A549 (cell line): Measurements from ENCODE around the gene MLF1. TPM values are rescaled to one million over a fixed set of nuclear protein-coding genes. Genes with fewer than 3 reads are reported as not detected.

Experiments used
- ATAC-seq, 2 experiments: fragments of 200-7000 bp in 1 of 2; fragments of >200 bp in 1 of 2; cut with Nextera tagmentation in 1 of 2; cut with Tn5 transposase in 1 of 2; 3 replicates each; pipeline versions ENCODE4 v1.8.0 to v1.9.1; 2018 to 2020; ENCODE audit warnings: mild to moderate bottlenecking in 1 of 2, moderate library complexity in 1 of 2
- CTCF ChIA-PET: fragments of 300-600 bp; sonication (Branson Sonifier 250); formaldehyde crosslinking; extraction: SDS; loops from one replicate; lab custom pipeline; 2021; ENCODE audit warnings: antibody characterized with exemption, inconsistent platforms; lab: Yijun Ruan, JAX
- POLR2A ChIA-PET: fragments of 350-600 bp; formaldehyde crosslinking; extraction: SDS; loops from one replicate; lab custom pipeline; 2021; ENCODE audit warnings: antibody characterized with exemption, inconsistent platforms; lab: Yijun Ruan, JAX
- DNase-seq, 2 experiments: peaks; one replicate each; pipeline versions ENCODE4 v3.0.0 to v3.0.0-alpha.2; 2011 to 2016; ENCODE audit warnings: low read depth in 1 of 2, low spot score in 1 of 2
- FAIRE-seq: peaks from 2 replicates; lab custom pipeline; 2011; peaks lifted over from hg19 to GRCh38; lab: Jason Lieb, UNC
- H3K27ac ChIP-seq, 2 experiments: fragments of >200 bp; sonication (Bioruptor Twin); formaldehyde crosslinking; 3 replicates each; pipeline ENCODE4 v1.5.1; 2016 to 2017
- H3K4me1 ChIP-seq: fragments of >200 bp; sonication (Bioruptor Twin); formaldehyde crosslinking; 3 replicates; pipeline ENCODE4 v1.6.1; 2016
- H3K4me2 ChIP-seq: fragments of >200 bp; sonication (Bioruptor Twin); formaldehyde crosslinking; 3 replicates; pipeline ENCODE4 v1.6.1; 2016
- H3K4me3 ChIP-seq: fragments of >200 bp; sonication (Bioruptor Twin); formaldehyde crosslinking; 3 replicates; pipeline ENCODE4 v1.5.1; 2016
- H3K9me3 ChIP-seq: fragments of >200 bp; sonication (Bioruptor Twin); formaldehyde crosslinking; 3 replicates; pipeline ENCODE4 v1.6.1; 2016
- CBX2 ChIP-seq: fragments of 200-600 bp; sonication (generic); IDR thresholded peaks from 2 replicates; pipeline ENCODE4 v1.6.1; 2016; ENCODE audit warnings: low read depth, mild to moderate bottlenecking, borderline replicate concordance
- CBX8 ChIP-seq: fragments of 200-600 bp; sonication (generic); IDR thresholded peaks from 2 replicates; pipeline ENCODE4 v1.6.1; 2016
- CEBPB ChIP-seq, 2 experiments: fragments of >200 bp in 1 of 2; sonication (Bioruptor Twin) in 1 of 2; formaldehyde crosslinking in 1 of 2; IDR thresholded peaks; 2 replicates each; pipeline ENCODE4 v1.6.1; 2012 to 2016
- ELK1 ChIP-seq: fragments of 150-350 bp; IDR thresholded peaks from 2 replicates; pipeline ENCODE4 v1.6.1; 2014; ENCODE audit warnings: low read depth, mild to moderate bottlenecking, low read length
- FOSB ChIP-seq: fragments of 250-450 bp; sonication (Bioruptor Pico); IDR thresholded peaks from 2 replicates; pipeline ENCODE4 v1.5.0; 2020; ENCODE audit warnings: mild to moderate bottlenecking, moderate library complexity
- HES2 ChIP-seq: fragments of >200 bp; sonication (Bioruptor Twin); formaldehyde crosslinking; IDR thresholded peaks from 2 replicates; pipeline ENCODE4 v1.6.1; 2016
- HOXA7 ChIP-seq: fragments of 250-450 bp; sonication (Bioruptor Pico); IDR thresholded peaks from 2 replicates; pipeline ENCODE4 v1.5.0; 2020; ENCODE audit warnings: mild to moderate bottlenecking, moderate library complexity
- JUNB ChIP-seq: fragments of >200 bp; sonication (Bioruptor Twin); formaldehyde crosslinking; IDR thresholded peaks from 2 replicates; pipeline ENCODE4 v1.6.1; 2016
- KDM5A ChIP-seq: fragments of 200-600 bp; sonication (generic); IDR thresholded peaks from 2 replicates; pipeline ENCODE4 v1.6.1; 2016; ENCODE audit warnings: antibody characterized with exemption, mild to moderate bottlenecking
- NFE2L2 ChIP-seq: fragments of 150-350 bp; conservative IDR thresholded peaks from 2 replicates; pipeline ENCODE4 v1.6.1; 2014; ENCODE audit warnings: low read length
- PBX3 ChIP-seq: IDR thresholded peaks from 2 replicates; pipeline ENCODE4 v1.6.1; 2012
- PHF8 ChIP-seq: fragments of 200-600 bp; sonication (generic); IDR thresholded peaks from 2 replicates; pipeline ENCODE4 v1.6.1; 2016; ENCODE audit warnings: low read depth, mild to moderate bottlenecking, antibody characterized with exemption, moderate library complexity, borderline replicate concordance
- POLR2A ChIP-seq: IDR thresholded peaks from 2 replicates; pipeline ENCODE4 v1.6.1; 2012; ENCODE audit warnings: mild to moderate bottlenecking, low read length
- POLR2AphosphoS2 ChIP-seq: conservative IDR thresholded peaks from 2 replicates; pipeline ENCODE4 v1.6.1; 2012; ENCODE audit warnings: low read length, improper control_type of control experiment, inconsistent platforms
- RAD21 ChIP-seq, 2 experiments: fragments of >200 bp in 1 of 2; sonication (Bioruptor Twin) in 1 of 2; formaldehyde crosslinking in 1 of 2; IDR thresholded peaks in 1 of 2; conservative IDR thresholded peaks in 1 of 2; 2 replicates in 1 of 2; 3 replicates in 1 of 2; pipeline ENCODE4 v1.6.1; 2012 to 2018; ENCODE audit warnings: inconsistent platforms in 1 of 2
- RCOR1 ChIP-seq: fragments of 150-350 bp; IDR thresholded peaks from 2 replicates; pipeline ENCODE4 v1.6.1; 2014; ENCODE audit warnings: antibody characterized with exemption, low read length, low read depth
- REST ChIP-seq: fragments of 200-600 bp; sonication (generic); IDR thresholded peaks from 2 replicates; pipeline ENCODE4 v1.6.1; 2016; ENCODE audit warnings: antibody characterized with exemption, mild to moderate bottlenecking, moderate library complexity
- RNF2 ChIP-seq: fragments of 200-600 bp; sonication (generic); IDR thresholded peaks from 2 replicates; pipeline ENCODE4 v1.6.1; 2016; ENCODE audit warnings: low read depth, mild to moderate bottlenecking, antibody characterized with exemption, moderate library complexity, borderline replicate concordance
- TFCP2L1 ChIP-seq: fragments of 250-450 bp; sonication (Bioruptor Pico); IDR thresholded peaks from 2 replicates; pipeline ENCODE4 v1.5.0; 2021; ENCODE audit warnings: mild to moderate bottlenecking
- ZC3H11A ChIP-seq: fragments of 450-650 bp; IDR thresholded peaks from 2 replicates; pipeline ENCODE4 v1.6.1; 2014; ENCODE audit warnings: antibody characterized with exemption, mild to moderate bottlenecking
- ZFP36 ChIP-seq: fragments of 450-650 bp; IDR thresholded peaks from 2 replicates; pipeline ENCODE4 v1.6.1; 2014; ENCODE audit warnings: borderline replicate concordance; ENCODE audit not compliant: partially characterized antibody
- WGBS: methylation state at CpG from one replicate; pipeline ENCODE4 v1.1.6; 2017; ENCODE audit errors: missing lambda C conversion rate; 5-methylcytosine and 5-hydroxymethylcytosine counted together
- polyA plus RNA-seq, 4 experiments: library from polyadenylated mRNA; depleted of rRNA in 3 of 4; stranded (reverse); fragments of >200 nt; fragmentation: RNase III in 1 of 4; extraction: RNeasy Plus Mini Kit Qiagen cat#74134 plus additional on column Dnase treatment in 1 of 4; gene quantifications; 2 replicates in 3 of 4; 3 replicates in 1 of 4; pipeline ENCODE4 v1.2.3, GENCODE V29; 2011 to 2017

Gene MLF1
- polyA plus RNA-seq, 2 of the 4 experiments (the other 2 are of a cell fraction) = 13.5 to 18.6 TPM

- no peak for DNase-seq
- H3K9me3 ChIP-seq = no peaks in the 10 kb centered on the region
- CTCF ChIA-PET = no interaction called here
- peaks cover 19% of the 10 kb centered on the region for H3K4me1 ChIP-seq
- ATAC-seq = no peak
- TF ChIP-seq RNF2 (no peak), POLR2AphosphoS2 (no peak), HES2 (no peak), POLR2A (no peak), PHF8 (no peak), ELK1 (no peak), CBX2 (no peak), CBX8 (no peak), ZC3H11A (no peak), PBX3 (no peak), KDM5A (no peak), RCOR1 (no peak)
- no peak for FAIRE-seq
- H3K4me3 ChIP-seq = no peak overlapping the region
- WGBS = 60% methylated on average over 4 of the region's 4 CpGs
- no peak overlapping the region for H3K4me2 ChIP-seq
- no peak overlapping the region for H3K27ac ChIP-seq
- POLR2A ChIA-PET = no interaction called here
Measured at GRCh38 chr3:158649791-158650190, 78.8 kb downstream of the MLF1 start.

- Histone ChIP-seq H3K27ac (no peak overlapping the region), H3K4me2 (no peak overlapping the region), H3K9me3 (no peaks in the 10 kb centered on the region)
- WGBS = 90% methylated on average over 2 of the region's 2 CpGs
- TF ChIP-seq JUNB = no peak
- TF ChIP-seq CBX8 = no peak
- no peak for TF ChIP-seq RAD21 (conservative IDR thresholded peaks at IDR 0.05 in 1 of 2, IDR thresholded peaks at IDR 0.05 in 1 of 2)
- no peak for TF ChIP-seq HOXA7
- TF ChIP-seq NFE2L2 = no peak
- TF ChIP-seq CEBPB (IDR thresholded peaks at IDR 0.05) = no peak
- TF ChIP-seq POLR2AphosphoS2 = no peak
- TF ChIP-seq ELK1 = no peak
- no peak for TF ChIP-seq RNF2
- no peak for TF ChIP-seq REST
- no peak for TF ChIP-seq ZFP36
- TF ChIP-seq FOSB (CRISPR knock-in tag) = no peak
- no peak for TF ChIP-seq TFCP2L1 (CRISPR knock-in tag)
- TF ChIP-seq POLR2A = no peak
- TF ChIP-seq, all 56 proteins: peak for 0
- no peak overlapping the region for H3K4me3 ChIP-seq
- ChIA-PET CTCF (interaction anchor here (1.3 to 2.9 kb wide), 3 partner anchors 9 to 139 kb away, joined by 3 to 16 read pairs (median 5); no protein-coding TSS in a partner anchor), POLR2A (no interaction called here)
- peaks cover 9% of the 10 kb centered on the region; the same call in 1 of the 3 replicates for H3K4me1 ChIP-seq
- no peak for ATAC-seq
- FAIRE-seq = no peak
- no peak for DNase-seq
Measured at GRCh38 chr3:158651192-158651591, 80.2 kb downstream of the MLF1 start.
